ENCODE measurements around the gene AKAP6. TPM values are rescaled to one million over a fixed set of nuclear protein-coding genes. Genes with fewer than 3 reads are reported as not detected.

AKAP6 gene
- total RNA-seq, 1 experiment from 2014 or later = 1.9 TPM

- no peaks in the 10 kb centered on the region for H3K9me3 ChIP-seq (ENCODE audit: control insufficient read depth in 1 of 2, insufficient read depth in 1 of 2, low read depth in 1 of 2, low read length in 2 of 2)
- H2AFZ ChIP-seq (ENCODE audit: low read depth, low read length, poor library complexity, severe bottlenecking) = no peak overlapping the region
- DNase-seq (ENCODE audit: low read depth, low spot score) (no peak), ATAC-seq (no peak)
- no peak overlapping the region for H3K27ac ChIP-seq (ENCODE audit: low read depth, low read length)
- RAD21 ChIA-PET (ENCODE audit: low non-redundant PET in 1 of 2, low total read pairs in 2 of 2, uncharacterized antibody in 2 of 2, unreplicated experiment in 2 of 2) = no interaction called here
- H3K4me3 ChIP-seq (replicated peaks in 1 of 2; ENCODE audit: low read depth in 1 of 2, low read length in 2 of 2) = no peak overlapping the region
- no peaks in the 10 kb centered on the region for H3K9me2 ChIP-seq (ENCODE audit: insufficient read depth)
- H4K20me1 ChIP-seq (ENCODE audit: insufficient read depth) = no peaks in the 10 kb centered on the region; the same call in 1 of the 2 replicates
- no TSS peak for BruUV-seq (replicated peaks)
- H3K9ac ChIP-seq (ENCODE audit: low read length) = no peak overlapping the region
- POLR2A ChIA-PET = no interaction called here
- TF ChIP-seq CTCF (IDR thresholded peaks at IDR 0.05 in 2 of 3, conservative IDR thresholded peaks at IDR 0.05 in 1 of 3; ENCODE audit: borderline replicate concordance in 1 of 3, insufficient read depth in 1 of 3, low read depth in 2 of 3, low read length in 2 of 3) (no peak), EZH2 (IDR thresholded peaks at IDR 0.05) (no peak), ELF1 (IDR thresholded peaks at IDR 0.05; ENCODE audit: borderline replicate concordance, low read depth) (no peak), JUND (IDR thresholded peaks at IDR 0.05) (no peak), TCF7L2 (IDR thresholded peaks at IDR 0.05; ENCODE audit: borderline replicate concordance, extremely low read depth, insufficient read depth, insufficient read length) (no peak), SIN3A (IDR thresholded peaks at IDR 0.05; ENCODE audit: low read depth) (no peak), POLR2A (IDR thresholded peaks at IDR 0.05; ENCODE audit: borderline replicate concordance, extremely low read depth, insufficient read depth, insufficient read length) (no peak), RAD21 (IDR thresholded peaks at IDR 0.05; ENCODE audit: low read depth) (no peak), FOSL1 (IDR thresholded peaks at IDR 0.05; ENCODE audit: low read depth) (no peak), REST (IDR thresholded peaks at IDR 0.05; ENCODE audit: low read depth) (no peak)
- CTCF ChIA-PET = no interaction called here
- peaks cover 16% of the 10 kb centered on the region for H3K27me3 ChIP-seq (ENCODE audit: insufficient read depth, low read length)
- intact Hi-C loops (cut with micrococcal nuclease) = no loop called here
- no peaks in the 10 kb centered on the region for H3K4me1 ChIP-seq (ENCODE audit: control insufficient read depth in 1 of 2, insufficient read depth in 2 of 2, low read length in 2 of 2)
- no peaks in the 10 kb centered on the region for H3K79me2 ChIP-seq (ENCODE audit: insufficient read depth, low read length)
- H3K36me3 ChIP-seq (ENCODE audit: control insufficient read depth in 1 of 2, insufficient read depth in 2 of 2, low read length in 2 of 2) = no peaks in the 10 kb centered on the region
- no peak overlapping the region for H3K4me2 ChIP-seq (ENCODE audit: low read length)
Measured at GRCh38 chr14:32734261-32734660, 405.2 kb downstream of the AKAP6 start.
